DOHH2 (cell line): ENCODE measurements around the gene PPM1H.
"Not testable (repeated sequence)": the region's sequence is repeated elsewhere in the genome, so short reads cannot be mapped to it uniquely, and the experiment has no call there.

ENCODE experiments used
- CTCF ChIP-seq: fragments of 200-600 bp; sonication (generic); IDR thresholded peaks from one replicate; pipeline ENCODE4 v1.5.1; 2014; ENCODE audit warnings: antibody characterized with exemption, mild to moderate bottlenecking, low read depth, low read length; ENCODE audit not compliant: poor library complexity, severe bottlenecking
- EZH2phosphoT487 ChIP-seq: fragments of 200-600 bp; sonication (generic); IDR thresholded peaks from 2 replicates; pipeline ENCODE4 v1.6.1; 2017; ENCODE audit warnings: borderline replicate concordance, mild to moderate bottlenecking, antibody characterized with exemption, low read length, moderate library complexity, mixed read lengths

DNA sequence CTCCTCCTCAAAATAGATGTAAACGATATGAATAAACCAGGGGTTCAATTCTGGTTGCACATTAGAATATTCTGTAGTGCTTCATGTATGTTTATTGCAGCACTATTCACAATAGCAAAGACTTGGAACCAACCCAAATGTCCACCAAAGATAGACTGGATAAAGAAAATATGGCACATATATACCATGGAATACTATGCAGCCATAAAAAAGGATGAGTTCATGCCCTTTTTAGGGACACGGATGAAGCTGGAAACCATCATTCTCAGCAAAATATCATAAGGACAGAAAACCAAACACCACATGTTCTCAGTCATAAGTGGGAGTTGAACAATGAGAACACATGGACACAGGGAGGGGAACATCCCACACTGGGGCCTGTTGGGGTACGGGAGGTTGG lies 55.7 kb downstream of the PPM1H start:
- not testable (repeated sequence) for TF ChIP-seq CTCF, EZH2phosphoT487
